Neural progenitor cell (in vitro differentiated cells): ENCODE results near the gene PHACTR1. TPM values are rescaled to one million over a fixed set of nuclear protein-coding genes. Genes with fewer than 3 reads are reported as not detected.

ENCODE experiments used
- DNase-seq: peaks from one replicate; pipeline ENCODE4 v3.0.0-alpha.2; 2016; ENCODE audit warnings: low spot score
- H2AFZ ChIP-seq: fragments of 200-600 bp; sonication (generic); replicated peaks from 2 replicates; pipeline ENCODE4 v1.6.1; 2016; ENCODE audit warnings: antibody characterized with exemption
- H3F3A ChIP-seq: fragments of 200-600 bp; sonication (generic); 2 replicates; pipeline ENCODE4 v1.6.1; 2016; ENCODE audit warnings: antibody characterized with exemption, low read depth
- H3K27ac ChIP-seq: fragments of 200-600 bp; sonication (generic); 2 replicates; pipeline ENCODE4 v1.5.1; 2016; ENCODE audit warnings: mild to moderate bottlenecking
- H3K27me3 ChIP-seq: fragments of 200-600 bp; sonication (generic); 2 replicates; pipeline ENCODE4 v1.6.1; 2016; ENCODE audit warnings: mild to moderate bottlenecking, moderate library complexity
- H3K36me3 ChIP-seq: fragments of 200-600 bp; sonication (generic); 2 replicates; pipeline ENCODE4 v1.5.1; 2016
- H3K4me1 ChIP-seq: fragments of 200-600 bp; sonication (generic); 2 replicates; pipeline ENCODE4 v1.6.1; 2016; ENCODE audit warnings: mixed run types
- H3K4me2 ChIP-seq: fragments of 200-600 bp; sonication (generic); 2 replicates; pipeline ENCODE4 v1.6.1; 2016
- H3K4me3 ChIP-seq: fragments of 200-600 bp; sonication (generic); 2 replicates; pipeline ENCODE4 v1.5.1; 2016
- H3K79me2 ChIP-seq: fragments of 200-600 bp; sonication (generic); 2 replicates; pipeline ENCODE4 v1.6.1; 2016; ENCODE audit warnings: low read depth
- H3K9ac ChIP-seq: fragments of 200-600 bp; sonication (generic); 2 replicates; pipeline ENCODE4 v1.6.1; 2016
- H3K9me3 ChIP-seq: fragments of 200-600 bp; sonication (generic); 2 replicates; pipeline ENCODE4 v1.5.1; 2016; ENCODE audit warnings: low read depth
- H4K20me1 ChIP-seq: fragments of 200-600 bp; sonication (generic); 2 replicates; pipeline ENCODE4 v1.6.1; 2016; ENCODE audit warnings: low read depth
- H3K27ac Mint-ChIP-seq: 3 replicates; pipeline ENCODE4 v1.8.0; 2021; ENCODE audit warnings: mixed read lengths
- H3K27me3 Mint-ChIP-seq: 2 replicates; pipeline ENCODE4 v1.8.0; 2022; ENCODE audit warnings: low read depth, mild to moderate bottlenecking, inconsistent platforms, moderate library complexity, mixed read lengths; ENCODE audit not compliant: insufficient read depth
- H3K36me3 Mint-ChIP-seq: 3 replicates; pipeline ENCODE4 v1.8.0; 2021; ENCODE audit warnings: mixed read lengths
- H3K4me1 Mint-ChIP-seq: 3 replicates; pipeline ENCODE4 v1.8.0; 2021; ENCODE audit warnings: mixed read lengths
- H3K4me3 Mint-ChIP-seq: 3 replicates; pipeline ENCODE4 v1.8.0; 2021; ENCODE audit warnings: mild to moderate bottlenecking, moderate library complexity, mixed read lengths
- H3K9me3 Mint-ChIP-seq: 3 replicates; pipeline ENCODE4 v1.8.0; 2020; ENCODE audit warnings: mixed read lengths
- EZH2 ChIP-seq: fragments of 200-600 bp; sonication (generic); IDR thresholded peaks from 2 replicates; pipeline ENCODE4 v1.6.1; 2017; ENCODE audit warnings: antibody characterized with exemption, mild to moderate bottlenecking, moderate library complexity
- EZH2phosphoT487 ChIP-seq: fragments of 200-600 bp; sonication (generic); IDR thresholded peaks from 2 replicates; pipeline ENCODE4 v1.6.1; 2017; ENCODE audit warnings: antibody characterized with exemption
- total RNA-seq: library from RNA; depleted of rRNA; stranded (reverse); fragments of >200 nt; gene quantifications from 2 replicates; pipeline ENCODE4 v1.2.3, GENCODE V29; 2015; ENCODE audit warnings: low replicate concordance
- TF ChIP-seq, protein P1 (sequence below): fragments of 200-600 bp; sonication (generic); IDR thresholded peaks from 2 replicates; pipeline ENCODE4 v1.5.1; 2017; ENCODE audit warnings: antibody characterized with exemption, mild to moderate bottlenecking

PHACTR1 gene
- total RNA-seq, 1 donor from 2014 or later: 2.4 TPM

DNA sequence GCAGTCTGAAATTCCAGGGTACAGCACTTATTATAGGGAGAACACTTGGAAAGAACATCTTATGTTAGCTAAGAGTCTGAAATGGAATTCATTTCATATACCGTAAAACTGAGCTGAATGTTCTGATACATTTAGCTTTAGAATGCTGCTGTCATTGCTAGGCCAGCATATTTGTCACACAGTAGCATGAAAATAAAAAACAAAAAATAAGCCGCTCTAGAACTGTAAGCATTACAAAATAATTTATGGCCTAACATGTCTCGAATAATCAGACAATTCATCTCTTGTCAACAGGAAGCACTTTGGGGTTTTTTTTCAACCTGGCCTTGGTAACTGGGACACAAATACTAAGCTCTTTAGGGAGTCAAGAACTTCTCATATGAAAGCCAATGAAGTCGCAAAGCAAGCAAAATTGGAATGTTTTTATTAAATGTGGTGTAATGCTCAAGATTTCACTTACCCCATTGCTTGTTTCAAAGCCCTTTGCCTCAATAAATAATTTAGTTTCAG lies 115.7 kb downstream of the PHACTR1 start:
- peaks cover 5% of the 10 kb centered on the region for H3K9me3 Mint-ChIP-seq
- TF ChIP-seq, protein P1, sequence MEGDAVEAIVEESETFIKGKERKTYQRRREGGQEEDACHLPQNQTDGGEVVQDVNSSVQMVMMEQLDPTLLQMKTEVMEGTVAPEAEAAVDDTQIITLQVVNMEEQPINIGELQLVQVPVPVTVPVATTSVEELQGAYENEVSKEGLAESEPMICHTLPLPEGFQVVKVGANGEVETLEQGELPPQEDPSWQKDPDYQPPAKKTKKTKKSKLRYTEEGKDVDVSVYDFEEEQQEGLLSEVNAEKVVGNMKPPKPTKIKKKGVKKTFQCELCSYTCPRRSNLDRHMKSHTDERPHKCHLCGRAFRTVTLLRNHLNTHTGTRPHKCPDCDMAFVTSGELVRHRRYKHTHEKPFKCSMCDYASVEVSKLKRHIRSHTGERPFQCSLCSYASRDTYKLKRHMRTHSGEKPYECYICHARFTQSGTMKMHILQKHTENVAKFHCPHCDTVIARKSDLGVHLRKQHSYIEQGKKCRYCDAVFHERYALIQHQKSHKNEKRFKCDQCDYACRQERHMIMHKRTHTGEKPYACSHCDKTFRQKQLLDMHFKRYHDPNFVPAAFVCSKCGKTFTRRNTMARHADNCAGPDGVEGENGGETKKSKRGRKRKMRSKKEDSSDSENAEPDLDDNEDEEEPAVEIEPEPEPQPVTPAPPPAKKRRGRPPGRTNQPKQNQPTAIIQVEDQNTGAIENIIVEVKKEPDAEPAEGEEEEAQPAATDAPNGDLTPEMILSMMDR: no peak
- TF ChIP-seq EZH2: no peak
- TF ChIP-seq EZH2phosphoT487: no peak

DNA sequence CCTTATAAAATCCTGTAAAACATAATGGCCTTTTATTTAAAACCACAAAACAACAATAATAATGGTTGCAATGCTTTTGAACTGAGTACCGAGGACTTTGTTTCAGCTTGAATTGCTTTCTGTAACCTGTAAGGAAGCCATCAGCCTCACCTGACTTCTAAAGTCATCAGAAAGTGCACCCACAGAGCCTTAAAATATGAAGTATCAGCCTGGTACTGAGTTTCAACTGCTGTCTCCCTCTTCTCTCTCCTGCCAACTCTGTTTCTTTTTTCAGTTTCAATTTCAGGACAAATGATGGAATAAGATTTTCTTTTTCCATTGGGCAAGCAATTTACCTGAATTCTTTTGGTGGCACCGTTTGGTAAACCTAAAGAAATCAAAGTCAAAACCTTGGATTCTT lies 119.4 kb downstream of the PHACTR1 start:
- H3K4me1 Mint-ChIP-seq: peaks cover 5% of the 10 kb centered on the region
- Histone ChIP-seq H3K4me1 (no peaks in the 10 kb centered on the region), H3K4me2 (no peak overlapping the region), H3K4me3 (no peak overlapping the region), H2AFZ (no peak overlapping the region), H4K20me1 (no peaks in the 10 kb centered on the region), H3K79me2 (no peaks in the 10 kb centered on the region), H3K27me3 (no peaks in the 10 kb centered on the region), H3F3A (no peaks in the 10 kb centered on the region), H3K9me3 (peaks cover 5% of the 10 kb centered on the region), H3K27ac (no peak overlapping the region), H3K36me3 (peaks cover 4% of the 10 kb centered on the region), H3K9ac (no peak overlapping the region)
- no peak for DNase-seq
- no peak overlapping the region for H3K4me3 Mint-ChIP-seq
- peaks cover 1% of the 10 kb centered on the region for H3K36me3 Mint-ChIP-seq
- no peak overlapping the region for H3K27ac Mint-ChIP-seq
- peaks cover 4% of the 10 kb centered on the region for H3K27me3 Mint-ChIP-seq
- peaks cover 8% of the 10 kb centered on the region for H3K9me3 Mint-ChIP-seq
- TF ChIP-seq EZH2 (no peak), EZH2phosphoT487 (no peak)
- TF ChIP-seq, protein P1: no peak

More for the DNA sequence above, 115.7 kb downstream of the PHACTR1 start:
- peaks cover under 1% of the 10 kb centered on the region for H3K9me3 ChIP-seq
- no peaks in the 10 kb centered on the region for H3K36me3 ChIP-seq
- no peak overlapping the region for H3K4me3 ChIP-seq
- Mint-ChIP-seq H3K4me3 (no peak overlapping the region), H3K27me3 (peaks cover 2% of the 10 kb centered on the region), H3K27ac (no peak overlapping the region), H3K4me1 (no peaks in the 10 kb centered on the region), H3K36me3 (peaks cover 1% of the 10 kb centered on the region)
- no peaks in the 10 kb centered on the region for H3K27me3 ChIP-seq
- DNase-seq: no peak
- no peaks in the 10 kb centered on the region for H4K20me1 ChIP-seq
- no peaks in the 10 kb centered on the region for H3K4me1 ChIP-seq
- no peaks in the 10 kb centered on the region for H3K79me2 ChIP-seq
- no peaks in the 10 kb centered on the region for H3F3A ChIP-seq
- H3K4me2 ChIP-seq: no peak overlapping the region
- H2AFZ ChIP-seq: no peak overlapping the region
- no peak overlapping the region for H3K9ac ChIP-seq
- no peak overlapping the region for H3K27ac ChIP-seq

DNA sequence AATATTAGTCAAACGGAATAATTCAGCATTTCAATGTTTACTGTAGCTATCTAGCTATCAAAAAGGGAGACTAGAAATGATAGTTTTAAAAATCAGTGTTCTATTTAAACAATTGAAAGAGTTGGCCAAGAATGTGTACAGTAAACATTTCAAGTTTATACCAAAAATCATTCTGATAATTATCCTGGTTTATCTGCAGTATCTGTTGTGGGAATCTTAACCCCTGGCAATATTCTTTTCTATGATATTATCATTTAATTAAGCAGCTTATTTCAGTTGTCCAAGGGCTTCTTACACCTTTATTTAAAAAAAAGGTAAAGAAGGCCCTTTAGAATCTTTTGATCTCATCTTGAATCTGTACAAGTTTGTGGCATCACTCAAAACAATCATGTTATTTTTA lies 125.1 kb downstream of the PHACTR1 start:
- H3K27ac Mint-ChIP-seq: no peak overlapping the region
- H3K4me1 Mint-ChIP-seq: peaks cover 11% of the 10 kb centered on the region
- H3K9ac ChIP-seq: no peak overlapping the region
- no peaks in the 10 kb centered on the region for H4K20me1 ChIP-seq
- H3K79me2 ChIP-seq: no peaks in the 10 kb centered on the region
- H3F3A ChIP-seq: no peaks in the 10 kb centered on the region
- no peak for DNase-seq
- H3K4me2 ChIP-seq: no peak overlapping the region
- H3K27me3 Mint-ChIP-seq: peaks cover 2% of the 10 kb centered on the region
- no peak overlapping the region for H3K4me3 Mint-ChIP-seq
- no peaks in the 10 kb centered on the region for H3K27me3 ChIP-seq
- TF ChIP-seq EZH2: no peak
- TF ChIP-seq, protein P1: no peak
- no peak overlapping the region for H2AFZ ChIP-seq
- H3K36me3 Mint-ChIP-seq: peaks cover 1% of the 10 kb centered on the region
- peaks cover 9% of the 10 kb centered on the region for H3K4me1 ChIP-seq
- peaks cover 7% of the 10 kb centered on the region for H3K9me3 Mint-ChIP-seq
- H3K36me3 ChIP-seq: peaks cover 4% of the 10 kb centered on the region
- H3K4me3 ChIP-seq: no peak overlapping the region
- H3K9me3 ChIP-seq: peaks cover 5% of the 10 kb centered on the region
- H3K27ac ChIP-seq: no peak overlapping the region
